T-helper 9 cell (primary cell): Measurements from ENCODE around the gene DNAJC3.
"Not testable (repeated sequence)": the region's sequence is repeated elsewhere in the genome, so short reads cannot be mapped to it uniquely, and the experiment has no call there.

Experiments
- DNase-seq: peaks from one replicate; pipeline ENCODE4 v3.0.0-alpha.2; 2020
- total RNA-seq, 2 donors: gene quantifications; one replicate each; lab custom pipeline; 2026; lab: John Stamatoyannopoulos, UW

DNAJC3 gene
- 88.3 to 132 reads per million in 2 donors for total RNA-seq

DNA sequence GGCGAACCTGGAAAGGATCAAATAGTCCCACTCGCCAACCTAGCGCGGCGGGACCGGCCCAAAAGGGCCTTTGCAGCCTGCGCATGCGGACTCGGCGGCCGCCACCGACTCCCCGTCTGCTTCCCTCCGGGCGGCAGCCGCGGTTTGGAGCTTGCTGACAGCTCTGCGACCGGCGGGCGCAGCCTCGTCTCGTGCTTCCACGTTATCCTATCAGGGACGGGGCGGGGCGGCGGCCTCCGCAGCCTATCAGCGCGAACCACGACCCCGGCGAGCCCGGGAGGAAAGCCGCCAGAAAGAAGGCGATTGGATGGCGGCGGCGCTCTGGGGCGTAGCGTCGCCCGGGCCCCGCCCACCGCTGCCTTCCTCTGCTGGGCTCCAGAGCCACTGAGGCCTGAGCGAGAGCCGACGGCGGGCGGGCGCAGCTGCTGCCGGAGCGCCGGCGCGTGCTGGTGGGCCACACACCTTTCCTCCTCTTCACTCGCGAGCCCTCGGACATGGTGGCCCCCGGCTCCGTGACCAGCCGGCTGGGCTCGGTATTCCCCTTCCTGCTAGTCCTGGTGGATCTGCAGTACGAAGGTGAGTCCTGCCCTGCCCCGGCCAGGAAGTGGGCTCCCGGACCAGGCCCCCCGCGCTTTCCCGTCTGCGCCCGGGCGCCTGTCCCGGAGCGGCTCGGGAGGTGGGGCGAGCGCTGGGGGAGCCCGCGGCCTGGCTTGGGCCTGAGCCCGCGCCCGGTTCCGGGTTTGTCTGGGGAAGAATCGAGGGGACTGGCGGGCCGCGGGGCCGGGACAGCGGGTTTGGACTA, at the start of gene DNAJC3:
TSS of gene DNAJC3 (plus strand) at position 378 of the 802 bp plus-strand sequence. CDS start at position 495, 117 bp downstream.
- DNase-seq, result peak; percentile 96

GRCh38 chr13:95627590-95627989, 49.3 kb upstream of the DNAJC3 start:
- no peak for DNase-seq

- no peak for DNase-seq
Observed at GRCh38 chr13:95628488-95628887, 48.5 kb upstream of the DNAJC3 start.

GRCh38 chr13:95629071-95629470, 47.9 kb upstream of the DNAJC3 start:
- no peak for DNase-seq

- DNase-seq, result no peak
Observed at GRCh38 chr13:95630593-95630992, 46.3 kb upstream of the DNAJC3 start.

DNA sequence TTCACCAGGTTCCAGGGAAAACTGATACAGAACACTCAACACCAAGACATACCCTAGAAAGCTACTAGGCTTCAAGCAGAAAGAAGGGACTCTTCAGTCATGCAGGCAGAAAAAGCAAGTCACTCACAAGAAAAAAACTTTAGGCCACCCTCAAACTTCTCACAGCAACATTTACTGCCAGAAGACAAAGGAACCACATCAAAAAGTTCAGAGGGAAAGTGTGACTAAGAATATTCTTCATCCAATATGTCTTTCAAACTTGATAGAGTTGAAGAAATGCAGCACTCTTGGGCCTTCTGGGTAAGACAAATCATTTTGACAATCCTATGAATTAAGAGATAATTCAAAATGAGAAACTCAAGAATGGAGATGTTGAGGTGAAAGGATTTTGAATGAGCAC, 40.1 kb upstream of the DNAJC3 start:
- no peak for DNase-seq

GRCh38 chr13:95641291-95642027, 35.5 kb upstream of the DNAJC3 start:
- DNase-seq, result no peak

GRCh38 chr13:95642028-95642621, 34.8 kb upstream of the DNAJC3 start:
- no peak for DNase-seq

DNA sequence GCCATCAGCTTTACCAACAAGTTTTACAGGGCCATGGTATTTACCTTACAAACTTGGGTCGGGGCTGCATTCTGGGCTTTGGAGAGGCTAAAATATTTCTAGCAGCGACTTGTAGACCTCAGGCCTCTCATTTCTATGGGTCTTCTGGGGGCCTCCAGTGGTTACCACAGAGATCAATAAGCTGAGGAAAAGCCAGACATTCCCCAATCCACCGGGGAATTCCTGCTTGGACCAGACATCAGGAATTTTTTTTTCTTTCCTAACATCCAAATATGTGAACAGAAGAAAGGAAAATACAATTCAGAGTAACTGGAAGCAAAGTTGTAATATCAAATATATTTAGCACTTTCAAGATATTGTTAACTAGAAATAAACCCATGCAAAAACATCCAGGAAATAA, 33.9 kb upstream of the DNAJC3 start:
- DNase-seq, result no peak

- DNase-seq, result no peak
Observed at GRCh38 chr13:95643571-95643935, 33.4 kb upstream of the DNAJC3 start.

DNA sequence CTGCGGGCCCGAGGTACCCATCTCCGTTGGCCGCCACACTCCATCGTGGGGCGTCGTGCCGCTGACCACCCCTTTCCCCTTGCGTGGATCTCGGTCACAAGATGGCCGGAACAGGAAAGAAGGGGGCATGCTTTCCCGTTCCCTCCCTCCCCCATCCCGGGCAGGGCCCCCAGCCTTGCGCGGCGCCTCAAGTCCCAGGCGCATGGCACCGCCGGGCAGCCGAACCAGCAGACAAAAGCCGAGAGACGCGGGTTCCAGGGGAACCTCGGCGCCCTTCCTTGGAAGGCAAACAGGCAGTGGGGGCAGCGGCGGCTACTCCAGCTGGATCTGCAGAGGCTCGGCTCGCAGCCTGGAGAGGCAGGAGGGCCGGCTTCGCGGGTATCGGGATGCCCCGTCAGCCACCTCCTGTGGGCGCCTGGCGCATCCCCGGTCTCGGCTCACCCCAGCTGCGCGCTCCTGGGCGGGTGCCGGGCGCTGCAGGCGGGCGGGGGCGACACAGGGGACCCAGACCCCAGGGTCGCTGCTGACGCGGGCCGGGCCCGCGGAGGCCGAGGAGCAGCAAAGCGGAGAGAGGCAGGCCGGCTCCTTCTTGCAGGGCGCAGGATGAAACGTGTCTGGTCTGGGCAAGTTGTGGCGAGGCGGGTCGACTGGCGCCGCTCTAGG, 32.9 kb upstream of the DNAJC3 start:
- no peak for DNase-seq

- no peak for DNase-seq
Observed at GRCh38 chr13:95644601-95645052, 32.3 kb upstream of the DNAJC3 start, which contains the start of gene DZIP1. Gene DZIP1, minus strand, starts transcription at chr13:95644706. Its CDS starts 2,677 bp downstream, at chr13:95642029.

DNA sequence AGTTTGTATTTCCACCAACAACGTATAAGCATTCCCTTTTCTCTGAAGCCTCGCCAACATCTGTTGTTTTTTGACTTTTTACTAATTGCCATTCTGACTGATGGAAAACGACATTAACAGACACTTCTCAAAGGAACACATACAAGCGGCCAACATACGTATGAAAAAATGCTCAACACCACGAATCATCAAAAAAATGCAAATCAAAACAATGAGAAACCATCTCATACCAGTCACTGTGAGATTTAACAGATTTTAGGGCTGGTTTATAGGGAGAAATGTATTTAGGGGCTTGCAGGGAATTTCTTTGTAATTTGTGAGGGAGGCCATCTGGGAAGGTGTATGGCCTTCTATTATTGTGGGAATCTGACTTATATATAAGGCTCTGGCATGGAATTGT, 29.6 kb upstream of the DNAJC3 start:
- DNase-seq, result no peak

- no peak for DNase-seq
Observed at GRCh38 chr13:95650696-95651095, 26.2 kb upstream of the DNAJC3 start.

GRCh38 chr13:95652244-95652764, 24.6 kb upstream of the DNAJC3 start:
- no peak for DNase-seq

DNA sequence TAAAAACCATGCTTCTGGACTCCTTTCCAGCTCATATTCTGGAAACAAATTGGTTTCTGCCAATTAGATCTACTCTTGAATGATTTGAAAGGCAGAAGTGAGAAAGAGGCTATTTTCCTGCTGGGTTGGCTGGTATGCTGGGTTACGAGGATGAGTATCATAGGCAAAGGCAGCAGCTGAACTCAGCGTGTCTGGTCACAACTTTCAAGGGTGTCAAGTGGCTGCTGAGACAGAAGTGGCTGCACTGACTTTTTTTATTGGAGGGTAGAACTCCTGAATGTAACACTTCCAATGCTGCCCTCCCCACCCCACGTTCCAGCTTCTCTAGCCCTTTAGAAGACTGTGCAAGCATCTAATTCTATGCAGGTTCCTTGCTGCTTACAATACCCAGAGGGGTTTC, 24.1 kb upstream of the DNAJC3 start:
- no peak for DNase-seq

DNA sequence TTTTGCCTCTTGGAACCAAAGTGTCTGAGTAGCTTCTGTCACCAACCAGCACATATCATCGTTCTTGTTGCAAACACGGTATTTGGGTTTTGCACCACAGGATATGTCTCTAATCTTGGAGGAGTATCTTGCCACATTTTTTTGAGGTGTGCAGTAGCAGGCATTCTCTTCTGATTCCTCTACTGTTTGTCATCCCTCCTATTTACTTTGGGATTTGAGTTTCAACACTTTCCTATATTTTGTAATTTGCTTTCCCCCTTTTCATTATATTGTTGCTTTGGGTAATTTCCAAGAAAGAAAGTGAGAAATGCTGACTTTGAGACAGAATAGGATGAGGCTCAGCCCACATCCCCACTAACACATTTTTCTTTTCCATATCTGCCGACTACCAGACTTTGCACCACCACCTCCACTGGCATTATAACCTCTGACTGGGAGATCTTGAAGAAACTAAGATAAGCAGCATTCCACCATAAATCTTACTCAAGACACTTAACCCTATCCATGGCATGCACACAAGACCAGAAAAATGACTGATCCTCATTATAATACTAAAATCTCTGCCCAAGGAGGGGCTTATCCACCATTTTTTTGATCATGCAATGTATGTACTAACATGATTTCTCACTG, 20.4 kb upstream of the DNAJC3 start:
- DNase-seq, result no peak

- DNase-seq, result no peak
Observed at GRCh38 chr13:95659500-95659899, 17.4 kb upstream of the DNAJC3 start.

GRCh38 chr13:95660981-95661581, 15.9 kb upstream of the DNAJC3 start:
- no peak for DNase-seq

GRCh38 chr13:95667235-95667634, 9.7 kb upstream of the DNAJC3 start:
- not testable (repeated sequence) for DNase-seq

DNA sequence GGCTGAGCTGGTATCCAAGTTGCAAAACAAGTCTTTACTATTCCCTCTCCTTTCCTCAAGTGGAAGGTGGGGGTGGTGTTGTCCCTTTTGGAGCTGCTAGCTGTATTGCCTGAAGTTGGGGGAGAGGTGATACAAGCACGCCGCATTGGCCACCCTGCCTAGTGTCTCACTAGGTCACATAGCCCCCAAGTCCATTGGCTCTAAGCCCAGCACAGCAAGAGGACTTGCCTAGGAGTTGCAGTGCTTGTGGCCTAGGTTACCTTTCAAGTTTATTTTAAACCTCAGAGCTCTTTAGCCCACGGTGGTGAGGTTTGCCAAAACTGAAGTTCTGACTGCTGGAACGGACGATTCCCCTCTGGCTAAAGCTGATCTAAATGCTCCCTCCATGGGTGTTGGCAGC, 5.3 kb upstream of the DNAJC3 start:
- DNase-seq, result no peak
